HEK293 (cell line): Measurements from ENCODE around the gene C14orf93.
A peak's percentile ranks its signal among the peaks of the same experiment; 100 is the strongest.

Experiments
- HOXC10 ChIP-seq: sonication (generic); formaldehyde crosslinking; IDR thresholded peaks from 2 replicates; pipeline ENCODE4 v1.8.1; 2023; ENCODE audit warnings: mild to moderate bottlenecking, missing genetic modification reagents
- KLF8 ChIP-seq: fragments of 450-650 bp; formaldehyde crosslinking; IDR thresholded peaks from 2 replicates; pipeline ENCODE4 v1.5.1; 2016; ENCODE audit warnings: missing biosample characterization, missing genetic modification characterization
- MZF1 ChIP-seq: fragments of 450-650 bp; formaldehyde crosslinking; IDR thresholded peaks from 2 replicates; pipeline ENCODE4 v1.5.1; 2017; ENCODE audit warnings: missing biosample characterization, missing genetic modification characterization, borderline replicate concordance
- SCRT1 ChIP-seq: fragments of 450-650 bp; formaldehyde crosslinking; IDR thresholded peaks from 2 replicates; pipeline ENCODE4 v1.5.1; 2016; ENCODE audit warnings: missing biosample characterization, missing genetic modification characterization, borderline replicate concordance
- SCRT2 ChIP-seq: fragments of 450-650 bp; formaldehyde crosslinking; IDR thresholded peaks from 2 replicates; pipeline ENCODE4 v1.5.1; 2016; ENCODE audit warnings: missing biosample characterization, missing genetic modification characterization
- YY1 ChIP-seq: fragments of 450-650 bp; formaldehyde crosslinking; IDR thresholded peaks from 2 replicates; pipeline ENCODE4 v1.5.1; 2018; ENCODE audit warnings: missing biosample characterization, missing genetic modification characterization
- ZBTB20 ChIP-seq: fragments of 450-650 bp; formaldehyde crosslinking; IDR thresholded peaks from 2 replicates; pipeline ENCODE4 v1.5.1; 2016; ENCODE audit warnings: missing biosample characterization, missing genetic modification characterization
- ZIC2 ChIP-seq: fragments of 450-650 bp; formaldehyde crosslinking; IDR thresholded peaks from 2 replicates; pipeline ENCODE4 v1.5.1; 2016; ENCODE audit warnings: missing biosample characterization, missing genetic modification characterization
- ZNF114 ChIP-seq: fragments of 450-650 bp; formaldehyde crosslinking; IDR thresholded peaks from 2 replicates; pipeline ENCODE4 v1.5.0; 2017; ENCODE audit warnings: missing biosample characterization, missing genetic modification characterization
- ZNF140 ChIP-seq: fragments of 450-650 bp; formaldehyde crosslinking; IDR thresholded peaks from 2 replicates; pipeline ENCODE4 v1.5.1; 2016; ENCODE audit warnings: missing biosample characterization, missing genetic modification characterization
- ZNF341 ChIP-seq: fragments of 450-650 bp; formaldehyde crosslinking; IDR thresholded peaks from 2 replicates; pipeline ENCODE4; 2016; ENCODE audit warnings: low read depth, missing biosample characterization, missing genetic modification characterization
- ZNF350 ChIP-seq: fragments of 450-650 bp; formaldehyde crosslinking; IDR thresholded peaks from 2 replicates; pipeline ENCODE4 v1.5.0; 2017; ENCODE audit warnings: missing biosample characterization, mild to moderate bottlenecking, missing genetic modification characterization
- ZNF391 ChIP-seq: fragments of 450-650 bp; formaldehyde crosslinking; IDR thresholded peaks from 2 replicates; pipeline ENCODE4 v1.5.1; 2016; ENCODE audit warnings: low read depth, missing biosample characterization, missing genetic modification characterization, borderline replicate concordance
- ZNF548 ChIP-seq: fragments of 450-650 bp; formaldehyde crosslinking; IDR thresholded peaks from 2 replicates; pipeline ENCODE4 v1.5.1; 2016; ENCODE audit warnings: missing biosample characterization, missing genetic modification characterization
- ZNF558 ChIP-seq: fragments of 450-650 bp; formaldehyde crosslinking; IDR thresholded peaks from 2 replicates; pipeline ENCODE4 v1.5.1; 2016; ENCODE audit warnings: missing biosample characterization, missing genetic modification characterization
- ZNF626 ChIP-seq: fragments of 450-650 bp; sonication (Bioruptor Pico); formaldehyde crosslinking; IDR thresholded peaks from 2 replicates; pipeline ENCODE4 v1.5.1; 2018; ENCODE audit warnings: missing biosample characterization, missing genetic modification characterization, inconsistent platforms
- ZNF76 ChIP-seq: fragments of 450-650 bp; formaldehyde crosslinking; IDR thresholded peaks from 2 replicates; pipeline ENCODE4; 2016; ENCODE audit warnings: low read depth, missing biosample characterization, missing genetic modification characterization, borderline replicate concordance
- ZNF843 ChIP-seq: fragments of 450-650 bp; formaldehyde crosslinking; IDR thresholded peaks from 2 replicates; pipeline ENCODE4 v1.5.1; 2016; ENCODE audit warnings: missing biosample characterization, missing genetic modification characterization
- TF ChIP-seq, protein P1 (sequence below): fragments of 450-650 bp; formaldehyde crosslinking; IDR thresholded peaks from 2 replicates; pipeline ENCODE4 v1.5.1; 2016; ENCODE audit warnings: missing biosample characterization, missing genetic modification characterization
- TF ChIP-seq, protein P2 (sequence below): fragments of 450-650 bp; formaldehyde crosslinking; IDR thresholded peaks from 2 replicates; pipeline ENCODE4 v1.5.1; 2016; ENCODE audit warnings: missing biosample characterization, missing genetic modification characterization
- TF ChIP-seq, protein P3 (sequence below): fragments of 450-650 bp; formaldehyde crosslinking; IDR thresholded peaks from 2 replicates; pipeline ENCODE4 v1.5.1; 2016; ENCODE audit warnings: missing biosample characterization, missing genetic modification characterization
- TF ChIP-seq, protein P4 (sequence below): fragments of 450-650 bp; formaldehyde crosslinking; IDR thresholded peaks from 2 replicates; pipeline ENCODE4 v1.5.1; 2016; ENCODE audit warnings: missing biosample characterization, missing genetic modification characterization
- TF ChIP-seq, protein P5 (sequence below): sonication (generic); formaldehyde crosslinking; IDR thresholded peaks from 2 replicates; pipeline ENCODE4 v1.8.1; 2022; ENCODE audit warnings: mild to moderate bottlenecking, moderate library complexity, missing genetic modification reagents
- TF ChIP-seq, protein P6 (sequence below): fragments of 450-650 bp; formaldehyde crosslinking; IDR thresholded peaks from 2 replicates; pipeline ENCODE4 v1.5.1; 2017; ENCODE audit warnings: missing biosample characterization, missing genetic modification characterization
- TF ChIP-seq, protein P7 (sequence below): fragments of 450-650 bp; formaldehyde crosslinking; IDR thresholded peaks from 2 replicates; pipeline ENCODE4 v1.5.1; 2016; ENCODE audit warnings: missing biosample characterization, missing genetic modification characterization
- TF ChIP-seq, protein P8 (sequence below): fragments of 450-650 bp; formaldehyde crosslinking; IDR thresholded peaks from 2 replicates; pipeline ENCODE4 v1.5.1; 2016; ENCODE audit warnings: missing biosample characterization, missing genetic modification characterization

C14orf93 gene

DNA sequence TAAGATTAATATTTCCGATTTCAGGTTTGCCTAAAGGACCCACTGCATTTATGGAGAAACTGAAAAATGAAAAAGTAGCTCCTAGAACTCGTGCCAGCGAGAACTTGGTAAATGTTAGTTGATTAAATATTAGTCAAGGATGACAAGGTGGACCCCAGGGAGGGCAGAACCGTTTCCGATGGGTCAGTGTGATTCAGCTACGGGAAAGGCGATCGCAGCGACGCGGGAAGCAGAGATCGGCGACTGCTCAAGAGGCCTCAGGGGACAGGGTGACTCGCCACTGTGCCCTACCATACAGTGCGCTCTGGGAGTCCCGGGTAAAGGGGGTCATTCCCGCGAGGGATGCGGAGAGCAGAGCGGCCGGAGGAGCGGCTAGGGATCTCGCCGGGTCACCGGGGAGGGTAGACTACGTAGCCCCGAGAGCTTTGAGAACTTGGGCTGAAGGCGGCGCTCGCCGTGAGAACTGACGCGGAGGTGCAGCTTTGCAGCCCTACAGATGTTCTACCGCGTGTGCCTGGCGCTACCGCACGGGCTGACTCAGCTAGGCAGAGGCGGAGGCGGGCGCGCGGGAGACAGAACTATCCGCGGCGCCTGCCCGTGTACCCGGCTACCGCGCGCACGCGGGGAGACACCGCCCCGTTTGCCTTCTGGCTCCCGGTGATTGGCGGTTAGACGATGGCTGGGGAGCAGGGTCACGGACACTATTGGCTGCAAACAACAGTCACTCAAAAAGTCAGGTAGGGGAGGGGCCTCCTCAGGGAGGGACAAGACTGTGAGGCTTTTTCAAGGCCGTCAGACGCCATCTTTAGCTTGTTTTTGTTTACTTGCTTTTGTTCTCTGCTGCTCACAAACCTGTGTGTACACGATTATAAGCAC is 3.2 kb downstream of the C14orf93 start (continued):
- TF ChIP-seq, protein P1, sequence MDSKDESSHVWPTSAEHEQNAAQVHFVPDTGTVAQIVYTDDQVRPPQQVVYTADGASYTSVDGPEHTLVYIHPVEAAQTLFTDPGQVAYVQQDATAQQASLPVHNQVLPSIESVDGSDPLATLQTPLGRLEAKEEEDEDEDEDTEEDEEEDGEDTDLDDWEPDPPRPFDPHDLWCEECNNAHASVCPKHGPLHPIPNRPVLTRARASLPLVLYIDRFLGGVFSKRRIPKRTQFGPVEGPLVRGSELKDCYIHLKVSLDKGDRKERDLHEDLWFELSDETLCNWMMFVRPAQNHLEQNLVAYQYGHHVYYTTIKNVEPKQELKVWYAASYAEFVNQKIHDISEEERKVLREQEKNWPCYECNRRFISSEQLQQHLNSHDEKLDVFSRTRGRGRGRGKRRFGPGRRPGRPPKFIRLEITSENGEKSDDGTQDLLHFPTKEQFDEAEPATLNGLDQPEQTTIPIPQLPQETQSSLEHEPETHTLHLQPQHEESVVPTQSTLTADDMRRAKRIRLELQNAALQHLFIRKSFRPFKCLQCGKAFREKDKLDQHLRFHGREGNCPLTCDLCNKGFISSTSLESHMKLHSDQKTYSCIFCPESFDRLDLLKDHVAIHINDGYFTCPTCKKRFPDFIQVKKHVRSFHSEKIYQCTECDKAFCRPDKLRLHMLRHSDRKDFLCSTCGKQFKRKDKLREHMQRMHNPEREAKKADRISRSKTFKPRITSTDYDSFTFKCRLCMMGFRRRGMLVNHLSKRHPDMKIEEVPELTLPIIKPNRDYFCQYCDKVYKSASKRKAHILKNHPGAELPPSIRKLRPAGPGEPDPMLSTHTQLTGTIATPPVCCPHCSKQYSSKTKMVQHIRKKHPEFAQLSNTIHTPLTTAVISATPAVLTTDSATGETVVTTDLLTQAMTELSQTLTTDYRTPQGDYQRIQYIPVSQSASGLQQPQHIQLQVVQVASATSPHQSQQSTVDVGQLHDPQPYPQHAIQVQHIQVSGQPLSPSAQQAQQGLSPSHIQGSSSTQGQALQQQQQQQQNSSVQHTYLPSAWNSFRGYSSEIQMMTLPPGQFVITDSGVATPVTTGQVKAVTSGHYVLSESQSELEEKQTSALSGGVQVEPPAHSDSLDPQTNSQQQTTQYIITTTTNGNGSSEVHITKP (tag by site-specific recombination), result peak; percentile 83; the same call in 1 of the 2 replicates
- TF ChIP-seq ZNF76 (tag by site-specific recombination), result peak; percentile 75
- TF ChIP-seq, protein P2, sequence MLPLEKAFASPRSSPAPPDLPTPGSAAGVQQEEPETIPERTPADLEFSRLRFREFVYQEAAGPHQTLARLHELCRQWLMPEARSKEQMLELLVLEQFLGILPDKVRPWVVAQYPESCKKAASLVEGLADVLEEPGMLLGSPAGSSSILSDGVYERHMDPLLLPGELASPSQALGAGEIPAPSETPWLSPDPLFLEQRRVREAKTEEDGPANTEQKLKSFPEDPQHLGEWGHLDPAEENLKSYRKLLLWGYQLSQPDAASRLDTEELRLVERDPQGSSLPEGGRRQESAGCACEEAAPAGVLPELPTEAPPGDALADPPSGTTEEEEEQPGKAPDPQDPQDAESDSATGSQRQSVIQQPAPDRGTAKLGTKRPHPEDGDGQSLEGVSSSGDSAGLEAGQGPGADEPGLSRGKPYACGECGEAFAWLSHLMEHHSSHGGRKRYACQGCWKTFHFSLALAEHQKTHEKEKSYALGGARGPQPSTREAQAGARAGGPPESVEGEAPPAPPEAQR (tag by site-specific recombination), result no peak
- TF ChIP-seq ZNF391, result 0 out of 2 replicates have a peak, but pooled peaks have one; percentile 62
- TF ChIP-seq, protein P3, sequence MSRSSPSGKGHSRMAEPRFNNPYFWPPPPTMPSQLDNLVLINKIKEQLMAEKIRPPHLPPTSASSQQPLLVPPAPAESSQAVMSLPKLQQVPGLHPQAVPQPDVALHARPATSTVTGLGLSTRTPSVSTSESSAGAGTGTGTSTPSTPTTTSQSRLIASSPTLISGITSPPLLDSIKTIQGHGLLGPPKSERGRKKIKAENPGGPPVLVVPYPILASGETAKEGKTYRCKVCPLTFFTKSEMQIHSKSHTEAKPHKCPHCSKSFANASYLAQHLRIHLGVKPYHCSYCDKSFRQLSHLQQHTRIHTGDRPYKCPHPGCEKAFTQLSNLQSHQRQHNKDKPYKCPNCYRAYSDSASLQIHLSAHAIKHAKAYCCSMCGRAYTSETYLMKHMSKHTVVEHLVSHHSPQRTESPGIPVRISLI (tag by site-specific recombination), result no peak
- peak; percentile 37; the same call in 1 of the 2 replicates for TF ChIP-seq ZIC2 (tag by site-specific recombination)
- no peak for TF ChIP-seq ZNF626 (tag by site-specific recombination)
- TF ChIP-seq, protein P4, sequence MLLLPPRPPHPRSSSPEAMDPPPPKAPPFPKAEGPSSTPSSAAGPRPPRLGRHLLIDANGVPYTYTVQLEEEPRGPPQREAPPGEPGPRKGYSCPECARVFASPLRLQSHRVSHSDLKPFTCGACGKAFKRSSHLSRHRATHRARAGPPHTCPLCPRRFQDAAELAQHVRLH (tag by site-specific recombination), result peak; percentile 85
- TF ChIP-seq, protein P5, sequence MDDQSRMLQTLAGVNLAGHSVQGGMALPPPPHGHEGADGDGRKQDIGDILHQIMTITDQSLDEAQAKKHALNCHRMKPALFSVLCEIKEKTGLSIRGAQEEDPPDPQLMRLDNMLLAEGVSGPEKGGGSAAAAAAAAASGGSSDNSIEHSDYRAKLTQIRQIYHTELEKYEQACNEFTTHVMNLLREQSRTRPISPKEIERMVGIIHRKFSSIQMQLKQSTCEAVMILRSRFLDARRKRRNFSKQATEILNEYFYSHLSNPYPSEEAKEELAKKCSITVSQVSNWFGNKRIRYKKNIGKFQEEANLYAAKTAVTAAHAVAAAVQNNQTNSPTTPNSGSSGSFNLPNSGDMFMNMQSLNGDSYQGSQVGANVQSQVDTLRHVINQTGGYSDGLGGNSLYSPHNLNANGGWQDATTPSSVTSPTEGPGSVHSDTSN (CRISPR knock-in tag), result peak; percentile 79; the same call in 1 of the 2 replicates
- TF ChIP-seq, protein P6, sequence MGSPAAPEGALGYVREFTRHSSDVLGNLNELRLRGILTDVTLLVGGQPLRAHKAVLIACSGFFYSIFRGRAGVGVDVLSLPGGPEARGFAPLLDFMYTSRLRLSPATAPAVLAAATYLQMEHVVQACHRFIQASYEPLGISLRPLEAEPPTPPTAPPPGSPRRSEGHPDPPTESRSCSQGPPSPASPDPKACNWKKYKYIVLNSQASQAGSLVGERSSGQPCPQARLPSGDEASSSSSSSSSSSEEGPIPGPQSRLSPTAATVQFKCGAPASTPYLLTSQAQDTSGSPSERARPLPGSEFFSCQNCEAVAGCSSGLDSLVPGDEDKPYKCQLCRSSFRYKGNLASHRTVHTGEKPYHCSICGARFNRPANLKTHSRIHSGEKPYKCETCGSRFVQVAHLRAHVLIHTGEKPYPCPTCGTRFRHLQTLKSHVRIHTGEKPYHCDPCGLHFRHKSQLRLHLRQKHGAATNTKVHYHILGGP (tag by site-specific recombination), result no peak
- peak; percentile 52; the same call in 1 of the 2 replicates for TF ChIP-seq YY1 (tag by site-specific recombination)
- TF ChIP-seq MZF1, result no peak
- TF ChIP-seq ZBTB20 (tag by site-specific recombination), result peak; percentile 82
- no peak for TF ChIP-seq SCRT2
- TF ChIP-seq SCRT1 (tag by site-specific recombination), result no peak
- no peak for TF ChIP-seq ZNF558 (tag by site-specific recombination)
- peak; percentile 46 for TF ChIP-seq ZNF341 (tag by site-specific recombination)
- no peak for TF ChIP-seq HOXC10
- no peak for TF ChIP-seq ZNF548 (tag by site-specific recombination)
- TF ChIP-seq KLF8, result peak; percentile 80
- no peak for TF ChIP-seq ZNF114 (tag by site-specific recombination)
- no peak for TF ChIP-seq ZNF350 (tag by site-specific recombination)
- peak; percentile 45; the same call in 1 of the 2 replicates for TF ChIP-seq ZNF843 (tag by site-specific recombination)
- TF ChIP-seq, protein P7, sequence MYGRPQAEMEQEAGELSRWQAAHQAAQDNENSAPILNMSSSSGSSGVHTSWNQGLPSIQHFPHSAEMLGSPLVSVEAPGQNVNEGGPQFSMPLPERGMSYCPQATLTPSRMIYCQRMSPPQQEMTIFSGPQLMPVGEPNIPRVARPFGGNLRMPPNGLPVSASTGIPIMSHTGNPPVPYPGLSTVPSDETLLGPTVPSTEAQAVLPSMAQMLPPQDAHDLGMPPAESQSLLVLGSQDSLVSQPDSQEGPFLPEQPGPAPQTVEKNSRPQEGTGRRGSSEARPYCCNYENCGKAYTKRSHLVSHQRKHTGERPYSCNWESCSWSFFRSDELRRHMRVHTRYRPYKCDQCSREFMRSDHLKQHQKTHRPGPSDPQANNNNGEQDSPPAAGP (tag by site-specific recombination), result no peak; the same call in 1 of the 2 replicates
- TF ChIP-seq ZNF140 (tag by site-specific recombination), result no peak
- TF ChIP-seq, protein P8, sequence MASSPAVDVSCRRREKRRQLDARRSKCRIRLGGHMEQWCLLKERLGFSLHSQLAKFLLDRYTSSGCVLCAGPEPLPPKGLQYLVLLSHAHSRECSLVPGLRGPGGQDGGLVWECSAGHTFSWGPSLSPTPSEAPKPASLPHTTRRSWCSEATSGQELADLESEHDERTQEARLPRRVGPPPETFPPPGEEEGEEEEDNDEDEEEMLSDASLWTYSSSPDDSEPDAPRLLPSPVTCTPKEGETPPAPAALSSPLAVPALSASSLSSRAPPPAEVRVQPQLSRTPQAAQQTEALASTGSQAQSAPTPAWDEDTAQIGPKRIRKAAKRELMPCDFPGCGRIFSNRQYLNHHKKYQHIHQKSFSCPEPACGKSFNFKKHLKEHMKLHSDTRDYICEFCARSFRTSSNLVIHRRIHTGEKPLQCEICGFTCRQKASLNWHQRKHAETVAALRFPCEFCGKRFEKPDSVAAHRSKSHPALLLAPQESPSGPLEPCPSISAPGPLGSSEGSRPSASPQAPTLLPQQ (tag by site-specific recombination), result peak; percentile 86
